ENCODE results near the gene EHBP1.
"Not testable (repeated sequence)": the region's sequence is repeated elsewhere in the genome, so short reads cannot be mapped to it uniquely, and the experiment has no call there.

Gene EHBP1

DNA sequence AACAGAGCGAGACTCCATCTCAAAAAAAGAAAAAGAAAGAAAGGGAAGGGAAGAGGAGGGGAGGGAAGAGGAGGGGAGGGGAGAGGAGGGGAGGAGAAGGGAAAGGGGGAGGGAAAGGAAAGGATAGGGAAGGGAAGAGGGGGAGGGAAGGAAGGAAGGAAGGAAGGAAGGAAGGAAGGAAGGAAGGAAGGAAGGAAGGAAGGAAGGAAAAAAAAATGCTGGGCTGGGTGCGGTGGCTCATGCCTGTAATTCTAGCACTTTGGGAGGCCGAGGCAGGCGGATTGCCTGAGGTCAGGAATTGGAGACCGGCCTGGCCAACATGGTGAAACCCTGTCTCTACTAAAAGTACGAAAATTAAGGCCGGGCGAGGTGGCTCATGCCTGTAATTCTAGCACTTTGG is 314.2 kb downstream of the EHBP1 start:
- not testable (repeated sequence) for DNase-seq (ENCODE audit: low read depth)

DNA sequence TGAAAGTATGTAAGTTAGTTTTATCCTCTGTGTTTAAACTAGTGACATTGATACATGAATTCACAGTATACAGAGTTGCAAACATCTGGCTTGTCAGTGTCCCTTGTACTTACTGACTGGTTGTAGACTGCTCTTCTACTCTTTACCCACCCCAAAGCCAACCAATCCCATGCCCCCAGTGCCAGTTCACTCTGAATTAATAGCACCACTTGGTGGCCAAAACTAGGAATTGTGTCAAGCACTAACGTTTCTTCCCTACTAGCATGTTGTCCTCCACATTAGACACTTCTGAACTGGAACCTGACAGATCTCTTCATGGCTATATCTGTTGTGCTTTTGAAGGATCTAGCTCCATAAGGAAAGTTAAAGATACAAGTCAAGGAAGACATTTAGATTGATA is 317.9 kb downstream of the EHBP1 start:
- no peak for DNase-seq (ENCODE audit: low read depth)

DNA sequence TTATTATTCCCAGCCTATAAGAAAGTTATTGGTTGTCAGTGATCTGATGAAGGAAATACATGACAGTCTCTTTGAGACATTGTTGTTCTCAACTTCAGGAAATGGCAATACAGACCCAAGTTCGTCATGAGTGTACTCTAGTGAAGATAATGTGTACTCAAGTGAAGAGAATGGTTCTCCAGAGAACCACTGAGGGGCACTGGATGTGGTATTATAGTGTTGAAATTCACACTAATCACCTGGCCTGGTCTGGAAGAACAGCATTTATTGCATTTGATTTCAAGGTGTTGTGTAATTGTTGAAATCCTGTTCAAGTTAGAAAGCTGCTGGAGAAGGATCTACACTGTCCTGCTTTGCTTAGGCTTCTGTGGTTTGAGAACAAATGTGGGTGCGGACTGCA is 321.7 kb downstream of the EHBP1 start:
- DNase-seq (ENCODE audit: low read depth): no peak

DNA sequence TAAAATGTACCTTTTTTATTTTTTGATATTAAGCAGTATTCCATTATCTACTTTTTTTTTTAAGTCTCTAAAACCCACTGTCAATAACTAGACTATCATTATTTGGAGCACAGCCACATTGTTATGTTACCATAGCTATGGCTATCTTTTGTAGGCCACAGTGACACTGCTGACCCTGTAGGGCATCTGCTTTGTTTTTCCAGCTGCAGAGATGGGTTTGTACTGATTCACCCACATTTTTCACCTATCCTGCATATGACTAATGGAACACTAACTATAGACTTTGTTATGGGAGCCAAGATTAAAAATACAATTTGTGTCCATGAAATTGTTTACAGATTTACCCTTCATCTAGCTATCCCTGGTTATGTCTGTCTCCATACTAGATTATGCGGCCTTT is 323.5 kb downstream of the EHBP1 start:
- no peak for DNase-seq (ENCODE audit: low read depth)

DNA sequence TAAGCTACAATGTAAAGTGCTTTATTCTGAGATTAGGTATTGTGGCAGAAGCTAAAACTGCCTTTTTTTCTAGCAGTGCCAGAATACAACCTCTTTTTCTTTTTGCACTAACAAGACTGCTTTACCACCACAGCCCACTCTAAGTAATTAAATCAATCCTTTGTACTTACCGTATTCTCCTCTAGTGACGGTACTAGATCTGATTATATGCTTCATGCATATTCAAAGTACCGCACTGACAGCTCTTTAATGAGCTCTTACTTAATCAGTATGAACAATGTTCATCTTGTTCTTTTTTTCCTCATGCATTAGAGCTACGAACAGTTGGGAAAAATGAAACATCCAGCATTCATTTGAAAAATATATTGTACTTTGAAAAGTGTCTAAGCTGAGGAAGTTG is 329.0 kb downstream of the EHBP1 start:
- no peak for DNase-seq (ENCODE audit: low read depth)

DNA sequence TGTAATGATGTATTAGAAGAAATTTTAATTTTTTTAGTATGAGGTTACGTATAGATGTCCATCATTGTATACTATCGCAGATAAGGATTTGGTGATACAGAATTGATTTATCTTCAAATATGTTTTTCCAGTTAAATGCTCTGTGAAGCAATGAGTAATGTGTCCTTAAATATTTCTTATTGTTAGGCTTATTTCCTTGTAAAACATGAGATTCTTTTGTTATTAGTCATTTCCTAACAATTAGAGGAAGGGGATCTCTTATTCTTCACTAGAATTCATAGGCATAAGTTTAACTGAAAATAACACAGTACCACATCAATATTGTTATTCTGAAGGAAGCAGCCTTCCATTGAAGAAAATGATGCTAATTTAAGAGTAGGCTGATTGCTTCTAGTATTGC is 329.7 kb downstream of the EHBP1 start:
- no peak for DNase-seq (ENCODE audit: low read depth)

DNA sequence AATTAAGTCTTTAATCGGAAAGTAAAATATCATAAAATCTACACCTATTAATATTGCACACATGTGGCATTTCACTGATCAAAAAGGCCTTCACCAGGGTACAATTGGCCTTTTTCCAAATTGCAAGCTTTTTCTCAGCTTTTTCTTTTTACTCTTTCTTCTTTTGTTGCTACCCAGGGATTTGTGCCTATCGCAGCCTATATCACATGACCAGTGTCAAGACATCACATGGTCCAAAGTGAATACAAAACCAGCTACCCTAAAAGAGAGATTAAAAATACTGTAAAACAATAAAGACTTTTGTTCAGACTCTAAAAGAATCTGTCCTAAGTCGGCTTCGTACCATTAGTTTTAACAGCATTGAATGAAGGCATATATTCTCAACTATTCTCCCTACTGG is 330.1 kb downstream of the EHBP1 start:
- DNase-seq (ENCODE audit: low read depth): no peak

DNA sequence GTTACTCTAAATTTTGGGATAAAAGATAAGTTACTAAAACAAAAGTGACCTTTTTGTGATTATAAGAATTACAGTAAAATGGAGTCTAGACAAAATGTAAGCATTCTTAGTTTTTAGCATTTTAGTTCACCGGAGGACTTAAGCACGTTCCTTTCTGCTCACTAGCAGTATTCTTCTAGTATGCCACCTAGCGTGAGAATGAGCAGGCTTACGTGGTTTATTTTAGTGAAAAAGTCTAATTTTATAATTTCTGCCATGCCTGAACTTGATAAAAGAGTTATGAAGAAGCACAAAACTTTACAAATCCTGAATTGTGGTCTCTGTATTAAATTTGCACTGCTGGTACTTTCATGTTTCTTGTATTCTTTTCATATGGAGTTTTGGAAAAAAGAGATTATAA is 332.5 kb downstream of the EHBP1 start:
- no peak for DNase-seq (ENCODE audit: low read depth)

DNA sequence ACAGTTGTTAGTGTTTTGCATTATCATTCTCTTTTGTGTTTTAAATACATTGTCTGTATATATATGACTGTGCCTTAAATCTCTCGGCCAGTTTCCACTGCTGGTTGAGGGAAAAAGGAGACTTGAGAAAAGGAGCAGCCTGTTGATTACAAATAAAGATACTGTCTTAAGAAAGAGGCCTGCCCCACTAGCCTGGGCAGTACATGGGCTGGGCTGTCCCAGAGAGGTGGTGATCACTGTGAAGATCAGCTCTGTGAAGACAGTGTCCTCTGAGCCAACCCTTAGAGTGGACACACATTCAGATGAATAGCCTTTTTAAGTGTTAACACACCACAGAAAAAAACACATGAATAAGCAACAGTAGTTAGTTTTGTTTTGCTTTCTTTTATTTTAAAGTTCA is 335.1 kb downstream of the EHBP1 start:
- no peak for DNase-seq (ENCODE audit: low read depth)

DNA sequence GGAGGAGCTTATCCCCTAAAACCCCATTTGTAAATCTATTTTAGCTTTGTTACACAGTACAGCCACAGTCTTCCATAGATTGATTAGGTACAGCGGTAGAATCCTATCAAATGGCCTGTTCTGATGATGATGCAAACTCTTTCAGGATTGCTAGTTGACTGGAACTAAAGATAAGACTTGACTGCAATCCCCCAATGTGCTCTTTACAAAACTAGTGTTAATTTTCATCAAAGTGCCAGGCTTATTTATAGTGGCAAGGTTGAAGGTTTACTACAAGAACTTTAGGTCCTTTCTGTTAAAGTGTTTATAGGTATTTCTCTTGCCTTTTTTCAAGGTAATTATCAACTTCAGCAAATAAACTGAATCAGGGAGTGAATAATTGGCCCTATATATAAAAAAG is 336.1 kb downstream of the EHBP1 start:
- DNase-seq (ENCODE audit: low read depth): no peak

DNA sequence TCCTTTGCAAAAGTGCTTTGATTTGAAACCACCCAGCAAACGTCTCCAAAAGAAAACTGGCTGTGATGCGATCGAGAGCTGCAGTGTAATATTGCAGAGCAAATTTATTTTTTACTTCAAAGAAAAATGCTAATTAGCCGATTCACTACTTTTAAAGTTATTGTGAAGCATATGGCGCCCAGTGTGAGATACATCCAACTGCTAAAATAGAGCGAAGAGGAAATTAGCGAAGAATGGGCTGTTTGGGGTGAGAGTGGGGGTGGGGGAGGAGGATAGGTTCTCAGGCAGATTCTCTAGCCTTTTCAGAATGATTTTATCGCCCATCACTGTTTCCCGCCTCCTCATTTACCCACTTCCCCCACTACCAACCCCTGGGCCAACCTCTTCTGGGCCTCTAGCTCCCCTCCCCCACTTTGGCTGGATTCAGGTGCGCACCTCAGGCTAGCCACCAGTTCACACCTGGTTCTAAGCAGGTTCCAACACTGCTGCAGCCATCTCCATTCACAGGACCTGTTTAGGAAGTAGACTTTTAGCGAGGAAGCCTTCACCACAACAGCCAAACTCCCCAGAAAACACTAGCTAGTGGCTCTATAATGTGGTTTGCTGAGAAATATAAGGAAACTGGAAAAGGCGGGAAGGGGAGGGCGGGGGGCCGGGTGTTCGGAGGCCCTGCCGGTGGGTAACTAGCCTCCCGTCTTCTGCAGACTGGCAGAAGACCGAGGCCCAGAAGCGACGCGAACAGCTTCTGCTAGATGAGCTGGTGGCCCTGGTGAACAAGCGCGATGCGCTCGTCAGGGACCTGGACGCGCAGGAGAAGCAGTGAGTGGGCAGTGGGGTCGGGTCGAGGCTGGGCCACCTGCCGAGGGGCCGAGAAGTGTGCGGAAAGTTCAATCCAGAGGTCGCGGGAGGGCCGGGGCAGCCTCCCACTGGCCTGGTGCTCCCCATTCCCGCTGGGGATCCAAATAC is 339.1 kb downstream of the EHBP1 start:
- DNase-seq (ENCODE audit: low read depth): no peak

DNA sequence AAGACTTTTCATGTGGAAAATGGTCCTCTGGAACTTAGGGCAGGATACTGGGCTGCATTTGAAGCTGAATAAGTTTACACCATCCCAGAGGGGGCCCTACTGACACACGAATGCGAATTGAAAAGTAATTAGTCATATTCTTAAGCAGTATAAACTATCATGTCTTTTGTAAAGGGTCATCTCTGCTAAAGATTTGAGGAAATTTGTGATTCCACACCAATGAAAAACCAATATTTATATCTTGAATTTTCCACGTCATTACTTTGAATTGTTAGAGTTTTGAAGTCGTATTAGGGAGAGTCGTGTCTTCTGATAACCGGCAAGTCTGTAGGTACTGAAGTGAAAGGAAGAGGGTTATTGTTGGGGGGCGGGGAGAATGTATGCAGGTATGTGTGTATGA is 341.0 kb downstream of the EHBP1 start:
- DNase-seq (ENCODE audit: low read depth): no peak

DNA sequence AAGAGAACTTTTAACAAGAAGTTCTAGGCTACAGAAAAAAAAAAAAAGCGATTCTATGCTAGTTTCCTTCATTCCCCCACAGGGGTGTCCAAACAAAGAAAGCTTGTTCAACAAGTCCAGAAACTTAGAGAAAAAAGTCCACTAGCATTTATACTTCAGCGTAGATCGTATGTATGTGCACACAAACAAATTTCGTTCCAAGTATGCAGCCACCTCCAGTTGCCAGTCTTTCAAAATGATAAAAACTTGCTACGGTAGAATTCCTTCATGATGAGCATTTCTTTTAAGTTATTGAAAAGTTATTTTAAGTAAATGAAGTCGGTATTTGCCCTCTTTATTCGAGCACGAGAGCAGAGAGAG is 341.4 kb downstream of the EHBP1 start:
- DNase-seq (ENCODE audit: low read depth): no peak

DNA sequence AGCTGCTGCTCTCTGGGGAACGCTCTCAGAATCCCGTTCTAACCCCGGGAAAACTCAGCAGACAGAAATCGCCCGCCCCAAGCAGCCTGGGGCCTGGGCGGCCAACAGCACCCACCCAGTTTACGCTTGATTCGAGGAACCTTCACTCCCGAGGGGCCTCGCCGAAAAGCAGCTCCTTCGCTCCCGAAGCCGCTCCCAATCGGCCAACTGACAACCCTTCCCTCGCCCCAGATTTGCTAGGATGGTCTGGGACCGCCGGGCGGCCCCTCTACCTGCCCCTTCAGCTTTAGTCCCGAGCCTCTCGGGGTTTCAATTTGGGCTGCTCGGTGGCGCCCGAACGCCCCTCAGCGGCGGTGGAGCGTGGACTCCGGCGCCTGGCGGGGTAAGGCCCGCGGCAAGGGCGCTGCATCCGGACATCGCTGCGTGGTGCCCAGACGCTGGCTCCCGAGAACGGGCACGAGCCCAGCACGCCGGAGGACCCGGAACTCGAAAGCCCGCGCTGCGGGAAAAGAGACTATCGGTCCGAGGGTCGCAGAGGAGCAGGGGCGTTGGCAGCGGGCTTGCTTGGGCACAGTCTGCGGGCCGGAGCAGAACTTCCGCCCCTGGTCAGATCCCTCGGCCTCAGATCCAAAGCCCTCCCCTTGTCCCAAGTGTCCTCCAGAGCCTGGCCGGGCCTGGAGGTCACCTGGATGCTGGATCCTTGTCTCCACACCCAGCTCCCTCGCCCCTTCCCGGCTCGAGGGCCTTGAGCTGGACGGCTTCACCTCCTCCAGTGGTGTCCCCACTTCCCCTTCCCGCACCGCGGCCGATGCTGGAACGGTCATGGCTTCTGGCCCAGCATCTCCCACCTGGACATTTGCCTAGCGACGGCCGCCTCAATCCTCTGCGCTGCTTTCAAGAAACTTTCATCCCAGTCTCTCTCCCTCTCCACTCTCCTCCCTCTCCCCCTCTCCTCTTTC is 342.1 kb downstream of the EHBP1 start:
- no peak for DNase-seq (ENCODE audit: low read depth)

DNA sequence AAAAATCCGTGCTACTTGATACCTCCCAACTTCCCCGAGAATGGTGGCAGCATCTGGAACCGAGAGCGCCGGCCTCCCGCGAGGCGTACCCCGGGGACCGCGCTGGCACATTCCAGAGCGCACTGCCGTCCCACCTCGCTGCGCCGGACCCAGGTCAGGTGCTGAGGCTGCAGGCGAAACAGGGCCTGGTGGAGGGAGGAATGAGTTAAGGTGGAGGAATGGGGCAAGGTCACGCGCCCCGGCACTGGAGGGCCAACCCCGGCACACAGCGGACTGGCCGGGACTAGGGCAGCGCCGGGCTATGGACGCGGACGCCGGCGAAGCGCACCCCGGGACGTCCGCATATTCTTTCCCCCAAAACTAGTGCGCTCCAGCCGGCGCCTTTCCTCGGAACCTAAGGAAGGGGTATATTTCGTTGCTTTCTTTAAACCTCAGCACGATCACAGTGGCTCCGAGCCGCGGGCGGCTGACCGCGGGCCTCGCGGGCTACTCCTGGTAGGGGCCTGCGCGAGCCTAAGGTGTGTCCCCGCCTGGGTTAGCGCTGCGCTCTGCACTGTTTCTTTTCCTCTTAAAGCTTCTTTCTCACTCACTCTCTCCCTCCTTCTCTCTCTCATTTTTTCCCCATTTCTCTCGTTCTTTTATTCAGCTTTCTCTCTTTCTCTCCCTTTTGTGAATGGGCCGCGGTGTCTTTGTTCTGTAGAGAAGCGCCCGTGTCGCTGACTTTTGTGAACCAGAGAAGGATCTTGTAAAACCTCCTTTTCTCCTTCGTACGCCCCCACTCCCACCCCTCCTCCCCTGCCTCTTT is 343.1 kb downstream of the EHBP1 start:
- DNase-seq (ENCODE audit: low read depth): no peak

DNA sequence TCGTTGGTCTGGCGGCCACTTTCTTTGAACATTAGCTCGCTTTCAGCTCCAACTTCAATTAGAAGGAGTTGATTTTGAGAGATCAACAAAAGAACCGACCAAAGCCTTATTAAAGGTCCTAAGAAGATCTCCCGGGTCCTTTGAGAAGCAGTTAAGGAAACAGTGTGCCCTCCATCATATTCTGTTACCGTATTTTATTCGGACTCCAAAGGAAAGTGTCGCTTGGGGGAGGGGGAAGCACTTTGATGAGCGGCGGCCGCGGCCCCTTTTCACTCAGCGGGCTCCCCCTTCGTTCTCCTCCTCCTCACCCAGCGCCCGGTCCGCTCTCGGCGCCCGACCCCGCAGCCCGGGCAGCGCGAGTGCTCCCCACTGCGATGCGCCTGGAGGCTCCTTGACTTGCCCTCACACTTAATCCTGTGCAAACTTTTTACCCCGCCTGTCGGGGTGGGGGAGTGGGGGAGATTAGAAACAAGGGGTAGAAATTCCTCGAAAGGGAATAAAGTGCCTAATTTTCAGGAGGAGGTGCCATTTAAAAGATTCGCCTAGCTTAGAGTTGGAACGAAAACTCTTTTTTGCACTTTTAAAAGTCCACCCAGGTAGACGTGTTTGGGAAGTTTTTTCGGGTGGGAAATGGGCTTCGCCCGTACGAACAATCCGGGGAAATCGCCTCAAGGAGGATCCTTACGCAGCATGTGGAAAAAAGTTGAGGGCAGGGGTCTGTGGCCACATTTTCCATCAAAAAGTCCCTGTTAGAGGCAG is 343.9 kb downstream of the EHBP1 start:
- DNase-seq (ENCODE audit: low read depth): no peak

DNA sequence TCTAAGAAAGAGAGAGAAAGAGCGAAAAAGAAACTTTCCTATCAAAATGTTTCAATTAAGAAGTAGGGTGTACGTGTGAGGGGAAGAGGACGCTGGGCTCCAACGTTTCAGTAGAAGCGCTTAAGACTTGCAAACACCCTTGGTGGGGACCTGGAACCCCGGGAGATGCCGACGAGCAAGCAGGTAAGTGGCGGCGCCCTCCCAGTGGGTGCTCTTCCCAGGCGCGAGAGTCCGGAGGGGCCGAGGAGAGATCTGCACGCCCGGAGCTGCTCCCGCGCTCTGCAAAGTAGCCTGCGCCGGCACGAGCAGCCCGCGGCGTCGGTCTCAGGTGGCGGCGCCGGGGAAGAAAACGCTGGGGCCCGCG is 344.4 kb downstream of the EHBP1 start:
- DNase-seq (ENCODE audit: low read depth): no peak

DNA sequence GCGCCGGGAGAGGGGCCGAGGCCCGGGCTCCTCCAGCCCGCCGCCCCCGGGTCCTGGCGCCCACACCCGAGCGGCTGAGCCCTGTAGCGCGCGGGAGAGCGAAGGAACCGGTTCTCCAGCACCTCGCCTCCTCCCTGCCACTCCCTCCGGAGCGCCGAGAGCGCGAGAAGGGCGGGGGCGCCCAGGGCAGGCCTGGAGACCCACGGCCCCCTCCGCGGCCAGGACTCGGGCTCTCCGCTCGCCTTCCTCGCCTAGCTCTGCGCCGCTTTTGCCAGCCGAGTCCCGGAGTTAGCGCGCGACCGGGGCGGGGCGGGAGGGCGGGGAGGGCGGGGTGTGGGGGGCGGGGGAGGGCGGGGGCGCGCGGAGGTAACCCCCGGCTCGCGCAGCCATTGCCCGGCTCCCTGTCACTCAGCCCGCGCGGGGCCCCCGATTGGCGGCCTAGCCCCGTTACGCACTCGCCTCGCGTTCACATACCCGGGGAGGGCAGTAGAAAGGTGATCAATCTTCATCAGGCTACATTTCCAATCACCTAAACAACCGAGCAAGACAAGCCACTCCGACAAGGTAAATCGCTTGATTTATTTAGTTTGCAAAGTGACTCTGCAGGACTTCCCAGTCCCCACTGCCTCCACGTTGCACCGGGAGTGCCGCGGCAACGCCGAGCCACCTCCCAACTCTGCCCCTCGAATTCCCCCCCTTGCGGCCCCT is 345.0 kb downstream of the EHBP1 start, which contains the start of gene OTX1:
OTX1 (plus strand) TSS at position 497 of the 708 bp plus-strand sequence. CDS start 2,161 bp downstream, outside the sequence.
- DNase-seq (ENCODE audit: low read depth): no peak

DNA sequence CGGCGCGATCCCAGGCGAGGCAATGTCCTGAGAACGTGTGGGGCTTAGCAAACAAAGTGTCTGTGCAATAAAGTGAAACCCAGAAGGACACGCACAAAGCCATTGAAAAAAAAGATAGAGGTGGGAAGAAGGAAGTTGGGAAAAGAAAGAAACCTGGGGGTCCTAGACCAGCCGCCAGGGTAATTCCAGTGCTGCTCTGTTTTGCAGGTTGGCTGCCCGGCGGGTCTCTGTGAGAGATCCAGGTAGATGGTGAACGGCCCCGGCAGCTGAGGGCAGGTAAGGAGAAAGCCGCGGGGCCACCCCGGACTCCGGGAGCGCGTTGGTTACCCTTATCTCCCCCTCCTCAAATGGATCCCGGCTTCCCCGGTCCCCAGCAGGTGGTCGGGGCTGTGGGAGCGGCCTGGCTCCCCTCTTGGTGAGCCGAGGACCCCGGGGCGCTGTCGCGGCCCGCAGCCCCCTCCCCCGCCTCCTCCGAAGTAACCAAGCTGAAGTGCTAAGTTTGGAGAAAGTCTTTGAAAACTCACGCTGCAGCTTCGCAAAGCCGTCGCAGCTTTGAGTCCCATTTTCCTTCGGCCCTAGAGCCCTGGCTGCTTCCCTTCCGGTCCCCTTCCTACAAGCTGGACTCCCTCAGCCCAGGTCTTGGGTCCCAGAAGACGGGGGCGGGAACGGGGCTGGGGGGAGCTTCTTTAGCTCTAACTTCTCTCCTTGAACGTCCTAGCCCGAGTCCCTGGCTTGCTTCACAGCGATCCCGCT is 345.7 kb downstream of the EHBP1 start:
- DNase-seq (ENCODE audit: low read depth): no peak

DNA sequence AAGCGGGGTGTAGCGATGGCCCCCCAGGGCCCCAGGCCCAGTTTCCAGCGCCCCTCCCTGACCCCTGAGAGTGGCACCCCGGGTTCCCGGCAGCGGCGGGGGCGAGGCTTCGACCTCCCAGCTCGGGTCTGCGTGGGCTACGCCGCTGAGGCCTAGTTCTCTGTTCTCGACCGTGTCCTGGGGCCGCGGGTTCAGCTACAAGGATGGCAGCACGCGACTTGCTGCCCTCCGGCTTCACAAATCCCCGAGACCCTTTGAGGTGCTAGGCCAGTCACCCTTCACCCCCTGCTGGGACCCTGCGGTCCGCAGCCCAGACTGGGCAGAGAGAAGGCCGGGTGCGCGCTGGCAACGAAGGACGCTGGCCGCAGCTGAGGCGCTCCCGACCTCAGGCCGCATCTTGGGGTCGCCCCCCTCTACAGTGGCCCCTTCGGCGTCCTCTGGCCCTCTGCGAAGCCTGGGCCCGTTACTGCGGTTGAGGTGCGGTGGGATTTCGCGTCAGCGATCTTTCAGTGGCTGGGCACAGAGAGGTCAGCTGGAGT is 346.4 kb downstream of the EHBP1 start:
- no peak for DNase-seq (ENCODE audit: low read depth)
